Osteoblast (primary cell): ENCODE measurements around the gene MED13L. TPM values are rescaled to one million over a fixed set of nuclear protein-coding genes. Genes with fewer than 3 reads are reported as not detected.

Experiments
- DNase-seq: peaks from one replicate; pipeline ENCODE4 v3.0.0; 2011; ENCODE audit warnings: low spot score, mixed read lengths; ENCODE audit not compliant: insufficient read length; ENCODE audit errors: missing footprints
- H2AFZ ChIP-seq: 2 replicates; pipeline ENCODE4 v1.6.0; 2011; ENCODE audit warnings: mild to moderate bottlenecking, low read length
- H3K27ac ChIP-seq: 2 replicates; pipeline ENCODE4 v1.5.1; 2011; ENCODE audit warnings: mild to moderate bottlenecking, low read depth, low read length, moderate library complexity
- H3K27me3 ChIP-seq: 2 replicates; pipeline ENCODE4 v1.6.0; 2012; ENCODE audit warnings: mild to moderate bottlenecking, control low read depth, inconsistent platforms, low read length, moderate library complexity; ENCODE audit not compliant: insufficient read depth
- H3K36me3 ChIP-seq: 2 replicates; pipeline ENCODE4 v1.5.1; 2011; ENCODE audit warnings: mild to moderate bottlenecking, low read length, control low read depth, moderate library complexity; ENCODE audit not compliant: insufficient read depth
- H3K4me1 ChIP-seq: 2 replicates; pipeline ENCODE4 v1.5.1; 2011; ENCODE audit warnings: mild to moderate bottlenecking, low read length, control low read depth, moderate library complexity; ENCODE audit not compliant: insufficient read depth
- H3K4me2 ChIP-seq: 2 replicates; pipeline ENCODE4 v1.6.0; 2011; ENCODE audit warnings: mild to moderate bottlenecking, low read length; ENCODE audit not compliant: insufficient read depth
- H3K4me3 ChIP-seq: fragments of 200-600 bp; sonication (generic); 3 replicates; pipeline ENCODE4 v1.5.1; 2012; ENCODE audit warnings: mild to moderate bottlenecking, low read length, inconsistent platforms; ENCODE audit not compliant: insufficient read depth
- H3K79me2 ChIP-seq: 2 replicates; pipeline ENCODE4 v1.6.0; 2012; ENCODE audit warnings: mild to moderate bottlenecking, low read length, control low read depth, inconsistent platforms; ENCODE audit not compliant: insufficient read depth
- H3K9me3 ChIP-seq: 2 replicates; pipeline ENCODE4 v1.5.1; 2011; ENCODE audit warnings: low read depth, low read length, control low read depth
- H4K20me1 ChIP-seq: 2 replicates; pipeline ENCODE4 v1.6.0; 2012; ENCODE audit warnings: mild to moderate bottlenecking, low read length, control low read depth; ENCODE audit not compliant: insufficient read depth
- total RNA-seq: library from RNA; depleted of rRNA; stranded (reverse); fragments of >200 nt; gene quantifications from 2 replicates; pipeline ENCODE4 v1.2.3, GENCODE V29; 2012
- TF ChIP-seq, protein P1 (sequence below): IDR thresholded peaks from 2 replicates; pipeline ENCODE4 v1.5.1; 2011; ENCODE audit warnings: mild to moderate bottlenecking, low read depth, low read length, moderate library complexity; ENCODE audit errors: extremely low read depth

Gene MED13L
- total RNA-seq, 1 donor: 359 TPM

DNA sequence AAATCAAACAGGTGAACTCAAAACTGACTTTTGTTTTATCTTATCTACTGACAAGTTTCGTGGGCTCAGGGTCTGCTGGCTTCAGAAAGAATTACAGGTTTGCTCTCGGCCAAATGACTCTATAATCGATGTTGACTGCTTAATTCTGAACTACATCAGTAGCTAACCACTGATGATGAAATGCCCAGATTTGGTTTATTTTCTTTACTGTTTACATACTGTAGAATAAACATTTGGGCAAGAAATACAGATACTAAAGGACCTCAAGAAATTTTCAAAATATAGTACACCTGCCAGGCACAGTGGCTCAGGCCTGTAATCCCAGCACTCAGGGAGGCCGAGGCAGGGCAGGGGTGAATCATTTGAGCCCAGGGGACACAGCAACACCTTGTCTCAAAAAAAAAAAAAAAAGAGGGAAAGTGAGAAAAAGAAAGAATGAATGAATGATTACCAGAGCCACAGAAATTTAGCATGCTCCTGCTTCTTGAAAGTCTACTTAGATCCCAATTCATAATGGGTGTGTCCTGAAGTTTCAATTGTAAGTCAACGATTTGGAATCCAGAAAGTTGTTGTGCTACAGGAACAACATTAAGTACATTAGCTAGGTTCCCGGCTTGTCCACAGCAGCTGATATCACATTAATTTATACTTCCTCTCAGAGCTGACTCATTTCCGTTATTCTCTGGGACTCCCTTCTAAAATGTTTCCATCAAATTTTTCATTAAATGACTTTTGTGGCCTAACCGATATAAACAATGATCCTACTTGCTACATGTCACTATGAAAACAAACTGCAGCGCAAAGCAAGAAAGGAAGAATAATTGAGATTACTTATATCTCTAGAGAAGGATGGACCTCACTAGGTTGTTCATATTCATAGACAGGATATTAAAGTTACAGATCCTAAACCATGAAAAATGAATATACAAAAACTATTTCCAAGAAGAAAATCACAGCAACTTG lies 134.3 kb downstream of the MED13L start:
- TF ChIP-seq, protein P1, sequence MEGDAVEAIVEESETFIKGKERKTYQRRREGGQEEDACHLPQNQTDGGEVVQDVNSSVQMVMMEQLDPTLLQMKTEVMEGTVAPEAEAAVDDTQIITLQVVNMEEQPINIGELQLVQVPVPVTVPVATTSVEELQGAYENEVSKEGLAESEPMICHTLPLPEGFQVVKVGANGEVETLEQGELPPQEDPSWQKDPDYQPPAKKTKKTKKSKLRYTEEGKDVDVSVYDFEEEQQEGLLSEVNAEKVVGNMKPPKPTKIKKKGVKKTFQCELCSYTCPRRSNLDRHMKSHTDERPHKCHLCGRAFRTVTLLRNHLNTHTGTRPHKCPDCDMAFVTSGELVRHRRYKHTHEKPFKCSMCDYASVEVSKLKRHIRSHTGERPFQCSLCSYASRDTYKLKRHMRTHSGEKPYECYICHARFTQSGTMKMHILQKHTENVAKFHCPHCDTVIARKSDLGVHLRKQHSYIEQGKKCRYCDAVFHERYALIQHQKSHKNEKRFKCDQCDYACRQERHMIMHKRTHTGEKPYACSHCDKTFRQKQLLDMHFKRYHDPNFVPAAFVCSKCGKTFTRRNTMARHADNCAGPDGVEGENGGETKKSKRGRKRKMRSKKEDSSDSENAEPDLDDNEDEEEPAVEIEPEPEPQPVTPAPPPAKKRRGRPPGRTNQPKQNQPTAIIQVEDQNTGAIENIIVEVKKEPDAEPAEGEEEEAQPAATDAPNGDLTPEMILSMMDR: no peak
- DNase-seq: no peak
- H3K4me1 ChIP-seq: peaks cover 59% of the 10 kb centered on the region
- H3K9me3 ChIP-seq: no peaks in the 10 kb centered on the region
- H3K79me2 ChIP-seq: peaks cover 94% of the 10 kb centered on the region
- peak overlapping the region; percentile 38 for H3K4me3 ChIP-seq
- no peak overlapping the region for H2AFZ ChIP-seq
- no peaks in the 10 kb centered on the region for H3K36me3 ChIP-seq
- H3K4me2 ChIP-seq: peak overlapping the region; percentile 63
- peaks cover 73% of the 10 kb centered on the region for H4K20me1 ChIP-seq
- peak overlapping the region; percentile 86 for H3K27ac ChIP-seq
- no peaks in the 10 kb centered on the region for H3K27me3 ChIP-seq

DNA sequence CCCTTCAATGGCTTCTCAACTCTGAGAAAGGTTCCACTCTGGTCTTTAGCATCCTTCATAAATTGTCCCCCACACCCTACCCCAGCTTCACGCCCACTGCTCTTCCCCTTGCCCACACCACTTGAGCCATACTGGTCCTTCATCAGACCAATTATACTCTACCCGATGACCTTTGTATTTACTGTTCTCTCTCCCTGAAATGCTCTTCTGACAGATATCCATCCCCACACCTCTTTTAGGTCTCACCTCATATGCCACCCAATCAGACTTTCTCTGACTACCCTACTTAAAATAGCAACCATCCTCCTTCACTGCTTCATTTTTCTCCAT lies 135.7 kb downstream of the MED13L start:
- peaks cover 67% of the 10 kb centered on the region for H4K20me1 ChIP-seq
- no peak for DNase-seq
- no peak overlapping the region for H2AFZ ChIP-seq
- no peak overlapping the region for H3K4me2 ChIP-seq
- no peaks in the 10 kb centered on the region for H3K27me3 ChIP-seq
- H3K9me3 ChIP-seq: no peaks in the 10 kb centered on the region
- TF ChIP-seq, protein P1: no peak
- H3K4me1 ChIP-seq: peaks cover 65% of the 10 kb centered on the region
- H3K4me3 ChIP-seq: no peak overlapping the region
- no peaks in the 10 kb centered on the region for H3K36me3 ChIP-seq
- H3K79me2 ChIP-seq: peaks cover 90% of the 10 kb centered on the region
- peak overlapping the region; percentile 7 for H3K27ac ChIP-seq

DNA sequence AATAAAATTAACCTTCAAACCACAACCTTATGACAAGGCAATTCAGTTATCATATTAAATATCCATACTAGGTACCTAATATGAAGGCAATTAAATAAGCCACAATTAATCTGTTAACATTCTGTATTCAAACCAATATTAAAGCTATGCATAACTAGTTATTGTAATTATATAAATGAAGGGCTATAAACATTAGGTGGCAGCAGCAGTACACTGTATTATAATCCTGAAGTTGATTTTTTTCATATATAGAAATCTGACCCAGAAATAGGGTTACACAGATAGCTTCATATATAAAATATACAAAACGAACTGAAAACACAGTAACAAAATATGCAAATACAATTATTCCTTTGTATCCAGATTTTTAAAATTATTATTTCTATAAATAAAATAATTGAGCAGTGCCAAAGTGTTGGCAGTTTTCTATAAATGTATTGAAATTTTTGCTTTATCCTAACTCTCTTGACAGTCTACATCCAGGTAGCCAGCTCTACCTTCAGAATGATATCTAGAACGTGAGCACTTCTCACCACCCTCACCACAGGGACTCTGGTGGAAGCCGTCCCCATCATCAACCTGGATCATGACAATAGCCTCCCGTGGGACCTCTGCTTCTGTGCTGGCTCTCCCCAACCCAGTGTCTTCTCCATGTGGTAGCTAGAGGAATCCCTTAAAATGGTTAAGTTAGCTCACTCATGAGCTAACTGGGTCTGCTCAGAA lies 136.2 kb downstream of the MED13L start:
- TF ChIP-seq, protein P1: no peak
- H3K27me3 ChIP-seq: no peaks in the 10 kb centered on the region
- peaks cover 70% of the 10 kb centered on the region for H3K4me1 ChIP-seq
- H2AFZ ChIP-seq: no peak overlapping the region
- H4K20me1 ChIP-seq: peaks cover 66% of the 10 kb centered on the region
- DNase-seq: no peak
- no peak overlapping the region for H3K4me2 ChIP-seq
- H3K36me3 ChIP-seq: no peaks in the 10 kb centered on the region
- peak overlapping the region; percentile 7 for H3K27ac ChIP-seq
- H3K4me3 ChIP-seq: no peak overlapping the region
- H3K79me2 ChIP-seq: peaks cover 89% of the 10 kb centered on the region
- no peaks in the 10 kb centered on the region for H3K9me3 ChIP-seq

DNA sequence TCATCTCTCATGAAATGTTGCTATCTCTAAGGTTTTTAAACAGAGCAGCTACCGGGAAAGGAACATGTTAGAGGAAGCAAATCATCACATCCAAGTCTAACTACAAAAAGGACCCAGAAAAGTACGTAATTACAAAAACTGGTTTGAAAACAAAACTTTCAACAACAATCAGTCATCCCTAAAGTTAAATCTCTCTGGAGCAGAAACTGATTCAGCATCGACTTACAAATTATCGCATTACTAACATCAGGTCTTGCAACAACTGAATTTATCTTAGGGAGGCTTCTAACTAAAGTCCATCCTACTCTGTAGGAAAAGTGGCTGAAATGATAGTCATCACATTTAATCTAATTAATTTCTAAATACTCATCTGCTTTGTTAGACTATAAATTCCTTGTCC lies 137.0 kb downstream of the MED13L start:
- Histone ChIP-seq H3K79me2 (peaks cover 85% of the 10 kb centered on the region), H3K27ac (peak overlapping the region; percentile 42), H3K4me1 (peaks cover 73% of the 10 kb centered on the region), H4K20me1 (peaks cover 67% of the 10 kb centered on the region), H3K36me3 (no peaks in the 10 kb centered on the region), H3K4me3 (no peak overlapping the region), H3K4me2 (peak overlapping the region; percentile 7), H3K27me3 (no peaks in the 10 kb centered on the region), H3K9me3 (no peaks in the 10 kb centered on the region), H2AFZ (no peak overlapping the region)
- TF ChIP-seq, protein P1: no peak
- no peak for DNase-seq
